ENCODE data around the gene MYO1H. TPM values are rescaled to one million over a fixed set of nuclear protein-coding genes. Genes with fewer than 3 reads are reported as not detected.
A peak's percentile ranks its signal among the peaks of the same experiment; 100 is the strongest.

The MYO1H gene
- total RNA-seq = 1.5 TPM in 1 of 2 replicates, not detected in the other

DNA sequence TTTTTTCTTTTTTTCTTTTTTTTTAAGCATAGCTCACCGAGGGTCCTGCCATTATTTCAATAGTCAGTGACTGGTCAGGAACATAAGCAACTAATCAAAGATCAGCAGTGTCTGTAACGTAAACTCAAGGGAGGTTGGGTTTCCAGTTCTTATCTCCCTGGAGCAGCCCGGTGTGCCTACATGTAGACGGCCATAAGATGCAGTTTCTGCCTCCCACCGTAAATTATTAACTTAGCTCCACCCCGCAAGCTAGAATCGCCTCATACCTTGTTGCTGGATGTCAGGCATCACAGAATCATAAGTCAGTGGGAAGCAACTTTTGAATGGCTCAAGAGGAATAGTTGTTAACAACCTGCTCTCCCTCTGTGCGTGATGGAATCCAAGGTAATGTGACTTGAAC is at the start of gene MYO1H:
Gene MYO1H (plus strand): TSS at position 312 of the 400 bp plus-strand sequence. CDS start 61 bp downstream, at position 373.
- Histone ChIP-seq H3K27me3 (ENCODE audit: insufficient read depth, low read length) (peaks cover 5% of the 10 kb centered on the region), H3K4me2 (ENCODE audit: insufficient read depth, low read length) (no peak within 1 kb of the TSS), H3K4me1 (ENCODE audit: insufficient read depth, low read length) (no peaks in the 10 kb centered on the region), H3K79me2 (ENCODE audit: insufficient read depth, low read length) (no peaks in the 10 kb centered on the region), H3K4me3 (ENCODE audit: insufficient read depth, low read length) (no peak within 1 kb of the TSS), H2AFZ (ENCODE audit: low read length) (no peak within 1 kb of the TSS), H3K36me3 (ENCODE audit: insufficient read depth, low read length) (no peaks in the 10 kb centered on the region), H3K27ac (ENCODE audit: low read depth, low read length) (no peak within 1 kb of the TSS), H4K20me1 (ENCODE audit: insufficient read depth, low read length) (no peaks in the 10 kb centered on the region), H3K9me3 (ENCODE audit: low read depth, low read length) (no peaks in the 10 kb centered on the region)
- TF ChIP-seq, protein P1, sequence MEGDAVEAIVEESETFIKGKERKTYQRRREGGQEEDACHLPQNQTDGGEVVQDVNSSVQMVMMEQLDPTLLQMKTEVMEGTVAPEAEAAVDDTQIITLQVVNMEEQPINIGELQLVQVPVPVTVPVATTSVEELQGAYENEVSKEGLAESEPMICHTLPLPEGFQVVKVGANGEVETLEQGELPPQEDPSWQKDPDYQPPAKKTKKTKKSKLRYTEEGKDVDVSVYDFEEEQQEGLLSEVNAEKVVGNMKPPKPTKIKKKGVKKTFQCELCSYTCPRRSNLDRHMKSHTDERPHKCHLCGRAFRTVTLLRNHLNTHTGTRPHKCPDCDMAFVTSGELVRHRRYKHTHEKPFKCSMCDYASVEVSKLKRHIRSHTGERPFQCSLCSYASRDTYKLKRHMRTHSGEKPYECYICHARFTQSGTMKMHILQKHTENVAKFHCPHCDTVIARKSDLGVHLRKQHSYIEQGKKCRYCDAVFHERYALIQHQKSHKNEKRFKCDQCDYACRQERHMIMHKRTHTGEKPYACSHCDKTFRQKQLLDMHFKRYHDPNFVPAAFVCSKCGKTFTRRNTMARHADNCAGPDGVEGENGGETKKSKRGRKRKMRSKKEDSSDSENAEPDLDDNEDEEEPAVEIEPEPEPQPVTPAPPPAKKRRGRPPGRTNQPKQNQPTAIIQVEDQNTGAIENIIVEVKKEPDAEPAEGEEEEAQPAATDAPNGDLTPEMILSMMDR (IDR thresholded peaks at IDR 0.05; ENCODE audit: extremely low read depth, low read depth, low read length) = no peak
- no peak for DNase-seq (ENCODE audit: insufficient read length, low spot score, missing footprints)

DNA sequence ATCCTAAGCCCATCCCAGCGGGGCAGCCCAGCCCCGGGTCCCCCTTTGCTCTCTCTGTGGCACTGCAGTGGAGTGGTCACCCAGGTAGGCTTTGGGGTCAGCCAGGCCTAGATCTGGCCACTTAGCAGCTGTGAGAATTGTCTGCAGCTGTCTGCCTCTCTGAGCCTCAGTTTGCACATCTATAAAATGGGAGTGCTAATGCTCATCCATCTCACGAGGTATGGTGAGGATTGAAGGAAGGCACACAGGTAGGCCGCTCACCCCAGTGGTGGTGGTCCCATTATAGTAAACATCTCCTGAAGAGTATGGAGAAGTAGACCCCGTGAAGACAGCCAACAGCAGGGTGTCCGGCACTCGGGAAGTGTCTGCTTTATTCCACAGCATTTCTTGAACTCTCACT is 47.9 kb upstream of the MYO1H start:
- H3K27ac ChIP-seq (ENCODE audit: low read depth, low read length) = no peak overlapping the region
- no peak for DNase-seq (ENCODE audit: insufficient read length, low spot score, missing footprints)
- H3K9me3 ChIP-seq (ENCODE audit: low read depth, low read length) = no peaks in the 10 kb centered on the region
- no peaks in the 10 kb centered on the region for H3K36me3 ChIP-seq (ENCODE audit: insufficient read depth, low read length)
- peaks cover 12% of the 10 kb centered on the region for H3K27me3 ChIP-seq (ENCODE audit: insufficient read depth, low read length)
- no peak overlapping the region for H3K4me2 ChIP-seq (ENCODE audit: insufficient read depth, low read length)
- no peaks in the 10 kb centered on the region for H4K20me1 ChIP-seq (ENCODE audit: insufficient read depth, low read length)
- H3K4me3 ChIP-seq (ENCODE audit: insufficient read depth, low read length) = no peak overlapping the region
- no peaks in the 10 kb centered on the region for H3K79me2 ChIP-seq (ENCODE audit: insufficient read depth, low read length)
- no peaks in the 10 kb centered on the region for H3K4me1 ChIP-seq (ENCODE audit: insufficient read depth, low read length)
- no peak overlapping the region for H2AFZ ChIP-seq (ENCODE audit: low read length)
- TF ChIP-seq, protein P1 (IDR thresholded peaks at IDR 0.05; ENCODE audit: extremely low read depth, low read depth, low read length) = no peak

GRCh38 chr12:109301643-109302168 is 46.0 kb upstream of the MYO1H start:
- H2AFZ ChIP-seq (ENCODE audit: low read length) = no peak overlapping the region
- no peaks in the 10 kb centered on the region for H3K4me1 ChIP-seq (ENCODE audit: insufficient read depth, low read length)
- H3K79me2 ChIP-seq (ENCODE audit: insufficient read depth, low read length) = no peaks in the 10 kb centered on the region
- TF ChIP-seq, protein P1 (IDR thresholded peaks at IDR 0.05; ENCODE audit: extremely low read depth, low read depth, low read length) = no peak
- DNase-seq (ENCODE audit: insufficient read length, low spot score, missing footprints) = no peak
- H3K27ac ChIP-seq (ENCODE audit: low read depth, low read length) = no peak overlapping the region
- H3K4me2 ChIP-seq (ENCODE audit: insufficient read depth, low read length) = no peak overlapping the region
- H4K20me1 ChIP-seq (ENCODE audit: insufficient read depth, low read length) = no peaks in the 10 kb centered on the region
- H3K4me3 ChIP-seq (ENCODE audit: insufficient read depth, low read length) = no peak overlapping the region
- peaks cover 26% of the 10 kb centered on the region for H3K27me3 ChIP-seq (ENCODE audit: insufficient read depth, low read length)
- no peaks in the 10 kb centered on the region for H3K9me3 ChIP-seq (ENCODE audit: low read depth, low read length)
- no peaks in the 10 kb centered on the region for H3K36me3 ChIP-seq (ENCODE audit: insufficient read depth, low read length)

DNA sequence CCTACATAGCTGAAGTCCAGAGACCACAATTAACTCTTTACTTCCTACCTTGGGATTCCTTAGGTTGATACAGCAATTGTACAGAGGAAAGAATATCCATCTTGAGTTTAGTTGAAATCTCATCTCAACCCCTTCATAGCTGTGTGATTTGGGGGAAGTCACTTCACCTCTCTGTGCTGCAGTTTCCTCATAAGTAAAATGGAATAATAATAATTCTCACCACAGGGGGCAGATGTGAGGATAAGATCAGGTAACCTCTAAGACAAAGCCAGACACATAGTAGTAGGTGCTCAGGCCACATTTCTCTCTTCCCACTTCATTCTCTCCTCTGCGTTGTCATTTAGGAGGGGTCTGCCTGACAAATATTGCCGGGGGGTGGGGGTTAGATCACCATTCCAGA is 45.3 kb upstream of the MYO1H start:
- H4K20me1 ChIP-seq (ENCODE audit: insufficient read depth, low read length) = no peaks in the 10 kb centered on the region
- no peak overlapping the region for H2AFZ ChIP-seq (ENCODE audit: low read length)
- no peak overlapping the region for H3K4me2 ChIP-seq (ENCODE audit: insufficient read depth, low read length)
- H3K4me1 ChIP-seq (ENCODE audit: insufficient read depth, low read length) = no peaks in the 10 kb centered on the region
- H3K36me3 ChIP-seq (ENCODE audit: insufficient read depth, low read length) = no peaks in the 10 kb centered on the region
- TF ChIP-seq, protein P1 (IDR thresholded peaks at IDR 0.05; ENCODE audit: extremely low read depth, low read depth, low read length) = peak; percentile 17
- DNase-seq (ENCODE audit: insufficient read length, low spot score, missing footprints) = no peak
- no peaks in the 10 kb centered on the region for H3K79me2 ChIP-seq (ENCODE audit: insufficient read depth, low read length)
- H3K4me3 ChIP-seq (ENCODE audit: insufficient read depth, low read length) = no peak overlapping the region
- H3K9me3 ChIP-seq (ENCODE audit: low read depth, low read length) = no peaks in the 10 kb centered on the region
- H3K27me3 ChIP-seq (ENCODE audit: insufficient read depth, low read length) = peaks cover 33% of the 10 kb centered on the region
- no peak overlapping the region for H3K27ac ChIP-seq (ENCODE audit: low read depth, low read length)
